ENCODE results near the gene TANGO2. TPM values are rescaled to one million over a fixed set of nuclear protein-coding genes. Genes with fewer than 3 reads are reported as not detected.

The TANGO2 gene
- total and polyA plus RNA-seq, 10 of the 15 experiments (the other 5 are each of a cell fraction or from before 2014, with no cell fraction given) = 4.0 to 24.8 (median 20.9) TPM

DNA sequence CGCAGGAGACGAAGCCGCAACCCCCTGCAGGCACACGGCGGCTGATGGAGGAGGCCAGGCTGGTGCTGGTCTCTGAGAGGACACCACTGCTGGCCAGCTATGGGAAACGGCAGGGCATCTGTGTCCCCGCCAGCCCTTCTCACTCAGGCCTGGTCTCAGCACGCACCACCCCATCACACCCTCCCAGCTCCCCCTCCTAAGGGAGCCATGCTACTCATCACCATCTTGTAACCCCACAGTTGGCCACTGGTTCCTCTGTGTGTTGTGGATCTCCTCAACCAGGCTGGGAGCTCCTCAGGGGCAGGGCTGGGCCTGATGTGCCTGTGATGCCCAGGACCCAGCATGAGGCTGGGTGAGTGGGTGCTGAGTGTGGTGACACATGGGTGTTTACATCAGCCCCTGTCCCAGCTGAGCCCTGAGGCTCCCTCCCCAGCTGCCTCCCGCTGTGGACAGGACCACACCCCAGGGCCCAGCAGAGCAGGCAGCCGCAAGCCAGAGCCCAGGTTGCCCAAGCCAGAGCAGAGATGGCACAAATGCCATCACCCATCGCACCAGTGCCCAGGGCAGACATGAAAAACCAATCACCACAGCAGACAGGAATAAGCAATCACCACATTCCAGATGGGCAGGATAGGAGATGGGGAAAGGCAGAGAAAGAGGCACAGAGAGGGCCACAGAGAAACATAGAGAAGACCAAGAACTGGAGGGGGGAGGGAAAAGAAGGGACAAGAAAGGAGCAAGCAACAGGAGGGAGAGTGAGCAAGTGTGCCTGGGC, 12.5 kb upstream of the TANGO2 start:
- in situ Hi-C loops (cut with MboI) = no loop called here
- H3K27ac ChIP-seq (ENCODE audit: control insufficient read depth, insufficient read depth) = no peak overlapping the region
- H2AFZ ChIP-seq (ENCODE audit: control insufficient read depth, low read depth, low read length) = no peak overlapping the region
- TF ChIP-seq MEF2B (IDR thresholded peaks at IDR 0.05; ENCODE audit: partially characterized antibody, poor library complexity, severe bottlenecking) (no peak), ZBED1 (IDR thresholded peaks at IDR 0.05; ENCODE audit: borderline replicate concordance) (no peak), DPF2 (IDR thresholded peaks at IDR 0.05) (no peak), ZSCAN29 (IDR thresholded peaks at IDR 0.05) (no peak), CBX3 (IDR thresholded peaks at IDR 0.05; ENCODE audit: borderline replicate concordance, low read depth) (no peak), SRF (IDR thresholded peaks at IDR 0.05; ENCODE audit: low read depth in 2 of 2, low read length in 2 of 2) (no peak), CHD4 (IDR thresholded peaks at IDR 0.05) (no peak), FOXK2 (IDR thresholded peaks at IDR 0.05) (no peak), RAD21 (IDR thresholded peaks at IDR 0.05; ENCODE audit: insufficient read depth, low read depth, low read length) (no peak)
- TF ChIP-seq, protein P1, sequence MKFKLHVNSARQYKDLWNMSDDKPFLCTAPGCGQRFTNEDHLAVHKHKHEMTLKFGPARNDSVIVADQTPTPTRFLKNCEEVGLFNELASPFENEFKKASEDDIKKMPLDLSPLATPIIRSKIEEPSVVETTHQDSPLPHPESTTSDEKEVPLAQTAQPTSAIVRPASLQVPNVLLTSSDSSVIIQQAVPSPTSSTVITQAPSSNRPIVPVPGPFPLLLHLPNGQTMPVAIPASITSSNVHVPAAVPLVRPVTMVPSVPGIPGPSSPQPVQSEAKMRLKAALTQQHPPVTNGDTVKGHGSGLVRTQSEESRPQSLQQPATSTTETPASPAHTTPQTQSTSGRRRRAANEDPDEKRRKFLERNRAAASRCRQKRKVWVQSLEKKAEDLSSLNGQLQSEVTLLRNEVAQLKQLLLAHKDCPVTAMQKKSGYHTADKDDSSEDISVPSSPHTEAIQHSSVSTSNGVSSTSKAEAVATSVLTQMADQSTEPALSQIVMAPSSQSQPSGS (IDR thresholded peaks at IDR 0.05; ENCODE audit: low read length) = no peak
- TF ChIP-seq, protein P2, sequence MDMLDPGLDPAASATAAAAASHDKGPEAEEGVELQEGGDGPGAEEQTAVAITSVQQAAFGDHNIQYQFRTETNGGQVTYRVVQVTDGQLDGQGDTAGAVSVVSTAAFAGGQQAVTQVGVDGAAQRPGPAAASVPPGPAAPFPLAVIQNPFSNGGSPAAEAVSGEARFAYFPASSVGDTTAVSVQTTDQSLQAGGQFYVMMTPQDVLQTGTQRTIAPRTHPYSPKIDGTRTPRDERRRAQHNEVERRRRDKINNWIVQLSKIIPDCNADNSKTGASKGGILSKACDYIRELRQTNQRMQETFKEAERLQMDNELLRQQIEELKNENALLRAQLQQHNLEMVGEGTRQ (IDR thresholded peaks at IDR 0.05; ENCODE audit: borderline replicate concordance, low read depth, low read length) = no peak
- TF ChIP-seq, protein P3, sequence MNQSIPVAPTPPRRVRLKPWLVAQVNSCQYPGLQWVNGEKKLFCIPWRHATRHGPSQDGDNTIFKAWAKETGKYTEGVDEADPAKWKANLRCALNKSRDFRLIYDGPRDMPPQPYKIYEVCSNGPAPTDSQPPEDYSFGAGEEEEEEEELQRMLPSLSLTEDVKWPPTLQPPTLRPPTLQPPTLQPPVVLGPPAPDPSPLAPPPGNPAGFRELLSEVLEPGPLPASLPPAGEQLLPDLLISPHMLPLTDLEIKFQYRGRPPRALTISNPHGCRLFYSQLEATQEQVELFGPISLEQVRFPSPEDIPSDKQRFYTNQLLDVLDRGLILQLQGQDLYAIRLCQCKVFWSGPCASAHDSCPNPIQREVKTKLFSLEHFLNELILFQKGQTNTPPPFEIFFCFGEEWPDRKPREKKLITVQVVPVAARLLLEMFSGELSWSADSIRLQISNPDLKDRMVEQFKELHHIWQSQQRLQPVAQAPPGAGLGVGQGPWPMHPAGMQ (IDR thresholded peaks at IDR 0.05; ENCODE audit: borderline replicate concordance) = no peak
- TF ChIP-seq, protein P4, sequence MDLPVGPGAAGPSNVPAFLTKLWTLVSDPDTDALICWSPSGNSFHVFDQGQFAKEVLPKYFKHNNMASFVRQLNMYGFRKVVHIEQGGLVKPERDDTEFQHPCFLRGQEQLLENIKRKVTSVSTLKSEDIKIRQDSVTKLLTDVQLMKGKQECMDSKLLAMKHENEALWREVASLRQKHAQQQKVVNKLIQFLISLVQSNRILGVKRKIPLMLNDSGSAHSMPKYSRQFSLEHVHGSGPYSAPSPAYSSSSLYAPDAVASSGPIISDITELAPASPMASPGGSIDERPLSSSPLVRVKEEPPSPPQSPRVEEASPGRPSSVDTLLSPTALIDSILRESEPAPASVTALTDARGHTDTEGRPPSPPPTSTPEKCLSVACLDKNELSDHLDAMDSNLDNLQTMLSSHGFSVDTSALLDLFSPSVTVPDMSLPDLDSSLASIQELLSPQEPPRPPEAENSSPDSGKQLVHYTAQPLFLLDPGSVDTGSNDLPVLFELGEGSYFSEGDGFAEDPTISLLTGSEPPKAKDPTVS (IDR thresholded peaks at IDR 0.05; ENCODE audit: low read depth, low read length) = no peak
- H3K9ac ChIP-seq (ENCODE audit: control insufficient read depth, insufficient read depth, low read length) = no peak overlapping the region
- POLR2A ChIA-PET = no interaction called here
- peaks cover 2% of the 10 kb centered on the region; the same call in 2 of the 3 replicates for H3K9me3 ChIP-seq (replicated peaks; ENCODE audit: control insufficient read depth, insufficient read depth, low read length)
- no TSS peak for BruUV-seq (replicated peaks)
- H3K36me3 ChIP-seq (ENCODE audit: control insufficient read depth in 2 of 2, insufficient read depth in 2 of 2, low read length in 1 of 2) = no peaks in the 10 kb centered on the region
- no peaks in the 10 kb centered on the region for H4K20me1 ChIP-seq (ENCODE audit: control insufficient read depth, insufficient read depth)
- no peaks in the 10 kb centered on the region for H3K27me3 ChIP-seq (replicated peaks in 1 of 2; ENCODE audit: control insufficient read depth in 2 of 2, insufficient read depth in 2 of 2, low read length in 1 of 2)
- intact Hi-C loops (cut with micrococcal nuclease; ENCODE audit: unreplicated experiment) = no loop called here
- 54% methylated on average over 11 of the region's 11 CpGs for WGBS (ENCODE audit: insufficient coverage, insufficient replicate concordance, low lambda C conversion rate, missing lambda C conversion rate)
- RAD21 ChIA-PET (ENCODE audit: unreplicated experiment) = no interaction called here
- DNase-seq (ENCODE audit: low read depth, low spot score) (no peak), FAIRE-seq (no peak), ATAC-seq (no peak; the same call in 2 of the 3 replicates)
- SMC1A ChIA-PET (ENCODE audit: uncharacterized antibody, unreplicated experiment) = no interaction called here
- no peaks in the 10 kb centered on the region for H3K4me1 ChIP-seq (ENCODE audit: control insufficient read depth, insufficient read depth, low read length)
- no peak overlapping the region for H3K4me3 ChIP-seq
- CTCF ChIA-PET = interaction anchor here (0.7 kb wide), 1 partner anchor 15 kb away, joined by 3 read pairs; no protein-coding TSS in a partner anchor
- H3K79me2 ChIP-seq (ENCODE audit: control insufficient read depth, insufficient read depth, low read length) = no peaks in the 10 kb centered on the region
- no peak overlapping the region for H3K4me2 ChIP-seq (ENCODE audit: control insufficient read depth, insufficient read depth)
